HG03108 (cell line): Measurements from ENCODE around the gene CIB2.

Experiments used
- ATAC-seq: cut with Tn5 transposase; IDR thresholded peaks from one replicate; pipeline ENCODE4 v1.9.1; 2021; ENCODE audit warnings: moderate library complexity; ENCODE audit not compliant: unreplicated experiment

The CIB2 gene

GRCh38 chr15:78109156-78109555 lies 22.1 kb downstream of the CIB2 start:
- ATAC-seq, result no peak

- no peak for ATAC-seq
These were observed 22.8 kb downstream of the CIB2 start for GRCh38 chr15:78108300-78109084.

GRCh38 chr15:78107471-78107870 lies 23.8 kb downstream of the CIB2 start:
- ATAC-seq, result no peak

- no peak for ATAC-seq
These were observed 25.6 kb downstream of the CIB2 start for GRCh38 chr15:78105476-78106241.

GRCh38 chr15:78104566-78105475 lies 26.4 kb downstream of the CIB2 start:
- no peak for ATAC-seq

- no peak for ATAC-seq
These were observed 27.1 kb downstream of the CIB2 start for GRCh38 chr15:78104119-78104479.

- peak; percentile 79 for ATAC-seq
These were observed 27.7 kb downstream of the CIB2 start for GRCh38 chr15:78103406-78104118.

- no peak for ATAC-seq
These were observed 28.5 kb downstream of the CIB2 start for GRCh38 chr15:78102741-78103140.

GRCh38 chr15:78102211-78102610 lies 29.0 kb downstream of the CIB2 start:
- ATAC-seq, result no peak

GRCh38 chr15:78101423-78102105 lies 29.7 kb downstream of the CIB2 start:
- ATAC-seq, result no peak

GRCh38 chr15:78100886-78101285 lies 30.4 kb downstream of the CIB2 start:
- ATAC-seq, result no peak

GRCh38 chr15:78098131-78098755 lies 33.0 kb downstream of the CIB2 start:
- no peak for ATAC-seq

GRCh38 chr15:78097667-78098066 lies 33.6 kb downstream of the CIB2 start:
- ATAC-seq, result no peak

- ATAC-seq, result no peak
These were observed 37.8 kb downstream of the CIB2 start for GRCh38 chr15:78093242-78094020.

- ATAC-seq, result no peak
These were observed 38.8 kb downstream of the CIB2 start, which contains the start of gene SH2D7 for GRCh38 chr15:78092261-78093041. TSS of gene SH2D7 (plus strand) at chr15:78092561. CDS start at chr15:78092585, 24 bp downstream.

GRCh38 chr15:78090422-78091063 lies 40.7 kb downstream of the CIB2 start:
- no peak for ATAC-seq

- ATAC-seq, result no peak
These were observed 42.5 kb downstream of the CIB2 start for GRCh38 chr15:78088773-78089080.
